NCI-H2107 treated with DMSO at 0.1 percent for 48 hours (cell line): ENCODE measurements around the gene C5orf47.

Source experiments
- DNase-seq: peaks from one replicate; lab custom pipeline; 2025; ENCODE audit not compliant: unreplicated experiment; lab: John Stamatoyannopoulos, UW

C5orf47 gene

GRCh38 chr5:174022384-174023095 is 33.6 kb downstream of the C5orf47 start:
- DNase-seq: no peak

DNA sequence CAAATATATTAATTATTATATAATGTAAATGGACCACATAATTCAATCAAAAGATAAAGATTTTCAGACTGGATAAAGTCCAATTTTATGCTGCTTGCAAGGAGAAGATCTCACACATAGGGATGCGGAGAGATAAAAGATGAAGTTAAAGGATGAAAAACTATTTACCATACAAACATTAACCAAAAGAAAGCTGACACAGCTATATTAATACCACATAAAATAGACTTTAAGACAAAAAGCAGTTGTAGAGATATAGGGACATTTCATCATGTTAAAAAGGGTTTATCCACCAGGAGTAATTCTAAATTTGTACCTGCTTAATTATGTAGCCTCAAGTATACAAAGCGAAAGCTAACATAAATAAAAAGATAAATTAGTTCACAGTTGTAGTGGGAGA is 41.3 kb downstream of the C5orf47 start:
- DNase-seq: no peak

GRCh38 chr5:174044466-174045254 is 55.7 kb downstream of the C5orf47 start:
- DNase-seq: no peak

DNA sequence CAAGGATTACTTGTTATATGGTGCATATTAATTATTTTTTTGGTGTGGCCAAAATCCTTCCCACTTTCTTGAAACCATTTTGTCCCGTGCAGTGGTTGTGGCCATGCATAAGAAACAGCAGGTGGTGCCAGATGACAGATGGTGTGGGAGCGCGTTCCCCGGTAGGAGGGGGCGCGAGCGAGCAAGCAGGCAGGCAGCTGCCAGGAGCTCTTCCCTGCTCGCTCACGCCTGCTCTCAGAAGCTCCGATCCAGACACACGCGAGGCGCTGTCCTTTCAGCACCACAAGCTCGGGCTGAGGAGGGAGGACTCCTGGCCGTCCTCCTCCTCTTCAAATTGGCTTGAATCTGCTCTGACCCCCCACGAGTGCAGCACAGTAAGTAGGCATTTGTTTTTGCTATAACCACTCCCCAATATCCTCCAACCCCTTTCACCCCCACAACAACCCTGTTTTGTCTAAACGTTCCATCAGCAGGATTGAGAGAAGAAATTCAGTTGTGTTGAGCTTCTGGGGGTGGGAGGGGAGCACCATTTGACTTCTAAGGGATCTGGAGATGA is 56.6 kb downstream of the C5orf47 start, which contains the start of gene NSG2:
Gene NSG2, plus strand, starts transcription at position 237 of the 556 bp plus-strand sequence. CDS start 1,050 bp downstream, outside the sequence.
- DNase-seq: peak; percentile 49

- no peak for DNase-seq
Measured at GRCh38 chr5:174046558-174046957, 57.6 kb downstream of the C5orf47 start.

GRCh38 chr5:174047472-174048099 is 58.6 kb downstream of the C5orf47 start:
- DNase-seq: no peak

DNA sequence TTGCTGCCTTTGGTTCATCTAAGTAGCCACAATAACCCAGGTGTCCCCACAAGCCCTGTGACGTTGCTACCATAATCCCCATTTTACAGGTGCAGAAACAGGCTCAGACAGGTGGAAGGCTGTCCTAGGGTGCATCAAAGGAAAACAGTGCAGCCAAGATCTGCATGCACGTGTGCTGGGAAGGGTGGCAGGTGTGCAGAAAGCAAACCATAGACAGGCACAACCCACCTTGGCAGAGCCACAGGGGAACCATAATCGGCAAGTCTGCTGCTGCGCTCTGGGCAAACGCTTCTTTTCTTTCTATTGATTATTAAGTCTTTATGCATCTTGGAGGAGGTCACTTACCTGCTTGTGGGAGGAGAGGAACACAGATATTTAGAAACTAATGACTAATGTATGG is 63.7 kb downstream of the C5orf47 start:
- DNase-seq: no peak

GRCh38 chr5:174053905-174054304 is 64.9 kb downstream of the C5orf47 start:
- DNase-seq: no peak
